K562 (cell line): ENCODE results near the gene UBA3. TPM values are rescaled to one million over a fixed set of nuclear protein-coding genes. Genes with fewer than 3 reads are reported as not detected.

ENCODE experiments used
- CAMTA2 ChIP-seq: fragments of 250-450 bp; sonication (Bioruptor Pico); conservative IDR thresholded peaks from 2 replicates; pipeline ENCODE4 v1.5.1; 2022
- CTCF ChIP-seq, 3 experiments: IDR thresholded peaks in 2 of 3; conservative IDR thresholded peaks in 1 of 3; 2 replicates each; pipeline ENCODE4 v1.5.1; 2011 to 2012; ENCODE audit warnings: low read length in 3 of 3, mild to moderate bottlenecking in 3 of 3, control low read depth in 2 of 3, improper control_type of control experiment in 1 of 3, inconsistent platforms in 1 of 3, low read depth in 1 of 3, mixed read lengths in 1 of 3, moderate library complexity in 1 of 3; ENCODE audit not compliant: insufficient read depth in 2 of 3
- DEAF1 ChIP-seq: fragments of 450-650 bp; formaldehyde crosslinking; IDR thresholded peaks from 2 replicates; pipeline ENCODE4 v1.4.0; 2020; ENCODE audit warnings: mild to moderate bottlenecking, moderate library complexity
- MEF2A ChIP-seq: IDR thresholded peaks from 2 replicates; pipeline ENCODE4 v1.6.1; 2011; ENCODE audit warnings: low read depth, mild to moderate bottlenecking, low read length, moderate library complexity; ENCODE audit not compliant: control insufficient read depth
- NKRF ChIP-seq: fragments of 450-650 bp; IDR thresholded peaks from 2 replicates; pipeline ENCODE4 v1.6.1; 2016; ENCODE audit warnings: borderline replicate concordance
- PHF20 ChIP-seq: fragments of 450-650 bp; IDR thresholded peaks from 2 replicates; pipeline ENCODE4 v1.6.1; 2018; ENCODE audit not compliant: partially characterized antibody
- REST ChIP-seq, 2 experiments: fragments of 450-650 bp; formaldehyde crosslinking in 1 of 2; IDR thresholded peaks; 2 replicates each; pipeline versions ENCODE4 v1.4.0 to v1.6.1; 2014 to 2020; ENCODE audit warnings: mild to moderate bottlenecking in 2 of 2, borderline replicate concordance in 1 of 2, low read depth in 1 of 2
- SMC3 ChIP-seq: conservative IDR thresholded peaks from 2 replicates; pipeline ENCODE4 v1.6.1; 2011; ENCODE audit warnings: low read depth, low read length, improper control_type of control experiment; ENCODE audit not compliant: insufficient read depth
- polyA plus RNA-seq, 8 experiments: library from polyadenylated mRNA; depleted of rRNA in 4 of 8; stranded (reverse) in 5 of 8; unstranded in 3 of 8; fragments of >200 nt; fragmentation: Nextera tagmentation in 2 of 8; fragmentation: Illumina TruSeq in 1 of 8; extraction: Ambion mirVana in 2 of 8; extraction: Trizol in 1 of 8; gene quantifications; 2 replicates each; pipeline versions ENCODE4 v1.2.1 to v1.2.3, GENCODE V29; 2011 to 2014; ENCODE audit warnings: inconsistent platforms in 1 of 8, missing spikeins in 1 of 8
- total RNA-seq, 7 experiments: library from RNA; depleted of rRNA in 6 of 7; stranded (reverse); fragments of >200 nt in 6 of 7; fragmentation: Illumina TruSeq in 2 of 7; extraction: Trizol in 2 of 7; gene quantifications; 2 replicates each; pipeline versions ENCODE4 v1.2.1 to v1.2.3, GENCODE V29; 2011 to 2021; ENCODE audit warnings: low replicate concordance in 1 of 7

UBA3 gene
- total and polyA plus RNA-seq, 9 of the 15 experiments (the other 6 are each of a cell fraction or from before 2014, with no cell fraction given): 23.2 to 80.0 (median 38.6) TPM

- peak; percentile 62; the same call in 1 of the 2 replicates for TF ChIP-seq REST (IDR thresholded peaks at IDR 0.05; ENCODE audit: borderline replicate concordance)
- TF ChIP-seq REST (CRISPR knock-in tag; IDR thresholded peaks at IDR 0.05; ENCODE audit: low read depth): no peak
- TF ChIP-seq CTCF (IDR thresholded peaks at IDR 0.05 in 2 of 3, conservative IDR thresholded peaks at IDR 0.05 in 1 of 3; ENCODE audit: insufficient read depth in 2 of 3, low read depth in 1 of 3, low read length in 3 of 3): peak; percentile 61 to 77 (median 75)
- TF ChIP-seq SMC3: 0 out of 2 replicates have a peak, but pooled peaks have one; percentile 46
- TF ChIP-seq NKRF: no peak
- TF ChIP-seq DEAF1 (CRISPR knock-in tag): peak; percentile 68
- TF ChIP-seq MEF2A: no peak
- no peak for TF ChIP-seq PHF20
- no peak for TF ChIP-seq CAMTA2 (CRISPR knock-in tag)
These were observed 40.8 kb upstream of the UBA3 start (continued) for GRCh38 chr3:69120879-69121464.
